Karpas-422 (cell line): Measurements from ENCODE around the gene MYL12B. TPM values are rescaled to one million over a fixed set of nuclear protein-coding genes. Genes with fewer than 3 reads are reported as not detected.

ENCODE experiments used
- total RNA-seq: library from RNA; depleted of rRNA; stranded (reverse); fragments of >200 nt; shearing (Covaris generic); gene quantifications from 2 replicates; pipeline ENCODE4 v1.2.3, GENCODE V29; 2014; ENCODE audit warnings: low replicate concordance; rRNA removed

The MYL12B gene
- total RNA-seq, 1 experiment from 2014 or later, result 254 TPM

Other genes starting within 250 kb of the MYL12B start
- 8.5 and 13.7 TPM in 2 replicates for gene LPIN2, start 249.0 kb upstream of the MYL12B start, total RNA-seq
- gene MYOM1, start 42.2 kb upstream of the MYL12B start, total RNA-seq, result 0.04 TPM in 1 of 2 replicates, not detected in the other
- 300 and 482 TPM in 2 replicates for gene MYL12A, start 14.3 kb upstream of the MYL12B start, total RNA-seq
- 82.6 and 110 TPM in 2 replicates for gene TGIF1, start 188.0 kb downstream of the MYL12B start, total RNA-seq